SH-SY5Y (cell line): ENCODE results near the gene FXYD4.

Experiments
- GATA2 ChIP-seq: IDR thresholded peaks from 2 replicates; pipeline ENCODE4 v1.6.1; 2011; ENCODE audit warnings: mild to moderate bottlenecking, low read depth, low read length
- GATA3 ChIP-seq: IDR thresholded peaks from 2 replicates; pipeline ENCODE4 v1.6.1; 2011; ENCODE audit warnings: low read depth, mild to moderate bottlenecking, low read length, moderate library complexity

- no peak for TF ChIP-seq GATA3
- TF ChIP-seq GATA2, result no peak
These were observed 18.5 kb upstream of the FXYD4 start for GRCh38 chr10:43352951-43353350.
